SK-N-MC (cell line): ENCODE measurements around the gene ANKMY1.
A peak's percentile ranks its signal among the peaks of the same experiment; 100 is the strongest.

ENCODE experiments used
- DNase-seq: peaks from one replicate; pipeline ENCODE4 v3.0.0-alpha.2; 2011; ENCODE audit warnings: low read depth, low spot score
- H3K27ac ChIP-seq: fragments of 200-600 bp; sonication (generic); 2 replicates; pipeline ENCODE4 v1.5.1; 2016; ENCODE audit warnings: mixed run types
- H3K36me3 ChIP-seq: fragments of 200-600 bp; sonication (generic); 2 replicates; pipeline ENCODE4 v1.6.1; 2017; ENCODE audit warnings: antibody characterized with exemption, low read length, mixed read lengths; ENCODE audit not compliant: insufficient read depth
- H3K4me3 ChIP-seq: fragments of 200-600 bp; sonication (generic); 2 replicates; pipeline ENCODE4 v1.5.1; 2016
- H3K9ac ChIP-seq: fragments of 200-600 bp; sonication (generic); 2 replicates; pipeline ENCODE4 v1.8.0; 2017; ENCODE audit warnings: mixed run types, mixed read lengths; ENCODE audit not compliant: insufficient read length
- H3K9me3 ChIP-seq: fragments of 200-600 bp; sonication (generic); 2 replicates; pipeline ENCODE4 v1.6.1; 2017; ENCODE audit warnings: low read depth, mild to moderate bottlenecking, antibody characterized with exemption, low read length, moderate library complexity, mixed read lengths
- EZH2 ChIP-seq: fragments of 200-600 bp; sonication (generic); IDR thresholded peaks from one replicate; pipeline ENCODE4 v1.6.1; 2017; ENCODE audit warnings: antibody characterized with exemption
- FOXP2 ChIP-seq: optimal IDR thresholded peaks from 2 replicates; pipeline ENCODE3; 2011; ENCODE audit warnings: mild to moderate bottlenecking, moderate library complexity; ENCODE audit not compliant: insufficient read depth; ENCODE audit errors: extremely low read length, control extremely low read depth
- POLR2AphosphoS5 ChIP-seq: IDR thresholded peaks from 2 replicates; pipeline ENCODE4 v1.6.1; 2012; ENCODE audit warnings: mild to moderate bottlenecking, low read depth, low read length, borderline replicate concordance

The ANKMY1 gene

DNA sequence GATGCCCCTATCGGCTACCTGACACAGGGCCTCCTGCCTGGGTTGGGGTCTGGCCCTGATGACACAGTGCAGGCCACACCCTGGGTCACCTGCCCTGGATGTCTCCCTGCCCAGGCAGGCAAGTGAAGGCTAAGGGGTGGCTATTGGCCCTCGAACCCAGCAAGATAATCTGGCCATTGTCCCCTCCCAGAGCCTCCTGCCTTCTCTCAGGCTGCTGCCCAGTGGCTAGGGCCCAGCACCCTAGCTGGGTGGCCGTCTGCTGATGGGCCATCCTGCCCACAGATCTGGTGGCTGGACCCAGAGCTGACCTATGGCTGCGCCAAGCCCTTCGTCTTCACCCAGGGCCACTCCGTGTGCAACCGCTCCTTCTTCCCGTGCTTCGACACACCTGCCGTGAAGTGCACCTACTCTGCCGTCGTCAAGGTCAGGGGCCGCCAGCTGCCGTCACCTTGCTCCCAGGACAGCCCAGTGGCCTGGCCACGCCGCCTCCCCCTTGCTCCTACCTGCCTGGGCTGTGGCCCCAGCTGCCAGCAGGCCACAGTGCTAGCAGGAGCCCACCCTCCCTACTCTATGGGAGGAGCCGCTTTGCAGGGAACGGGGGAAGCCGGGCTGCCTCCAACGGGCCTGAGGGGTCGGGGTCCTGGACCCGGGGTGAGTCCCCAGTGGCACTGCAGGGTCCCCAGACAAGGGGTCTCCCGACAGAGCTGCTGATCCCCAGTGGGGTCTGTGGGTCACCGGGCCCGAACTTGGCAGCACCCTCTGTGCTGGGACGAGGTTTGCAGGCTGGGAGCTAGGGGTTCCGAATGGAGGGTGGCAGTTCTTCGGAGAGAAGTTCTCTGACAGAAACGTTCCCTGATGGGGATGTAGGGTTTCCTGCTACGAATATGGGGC lies 14.6 kb upstream of the ANKMY1 start:
- H3K4me3 ChIP-seq = no peak overlapping the region
- H3K9ac ChIP-seq = no peak overlapping the region
- no peaks in the 10 kb centered on the region for H3K9me3 ChIP-seq
- H3K36me3 ChIP-seq = no peaks in the 10 kb centered on the region
- no peak overlapping the region for H3K27ac ChIP-seq
- no peak for DNase-seq
- TF ChIP-seq FOXP2 (no peak), POLR2AphosphoS5 (no peak), EZH2 (no peak)

DNA sequence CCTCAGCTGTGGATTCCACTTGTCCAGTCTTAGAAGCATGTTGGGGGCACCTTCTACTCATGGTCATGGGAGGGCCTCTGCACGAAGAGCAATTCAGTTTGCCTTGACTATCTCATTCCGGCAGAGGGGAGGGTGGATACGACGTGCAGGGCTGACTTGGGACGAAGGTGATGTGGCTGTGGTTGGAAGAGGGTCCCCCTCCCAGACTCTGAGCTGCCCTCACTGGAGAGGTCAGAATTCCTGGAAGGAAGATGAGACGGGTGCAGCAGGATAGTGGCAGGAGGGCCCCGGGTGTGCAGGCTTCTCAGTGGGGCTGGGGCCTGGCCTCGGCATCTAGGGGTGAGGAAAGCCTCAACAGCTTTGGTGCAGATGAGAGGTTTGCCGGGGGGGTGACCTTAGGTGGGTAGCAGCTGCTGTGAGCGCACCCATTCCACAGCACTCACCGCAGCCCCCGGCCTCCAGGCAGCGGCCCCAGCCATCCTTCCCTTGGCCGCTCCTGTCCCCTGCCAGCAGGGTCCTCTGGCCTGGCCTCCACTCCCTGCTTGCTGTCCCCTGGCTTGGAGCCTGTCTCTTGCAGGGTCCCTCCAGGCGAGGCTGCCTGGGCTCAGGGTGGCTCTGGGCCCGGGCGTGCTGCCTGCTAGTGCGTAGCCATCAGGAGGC lies 13.7 kb upstream of the ANKMY1 start:
- H3K4me3 ChIP-seq = no peak overlapping the region
- no peak for DNase-seq
- no peaks in the 10 kb centered on the region for H3K9me3 ChIP-seq
- H3K9ac ChIP-seq = no peak overlapping the region
- no peaks in the 10 kb centered on the region for H3K36me3 ChIP-seq
- no peak for TF ChIP-seq POLR2AphosphoS5
- TF ChIP-seq FOXP2 = no peak
- TF ChIP-seq EZH2 = no peak
- H3K27ac ChIP-seq = no peak overlapping the region

DNA sequence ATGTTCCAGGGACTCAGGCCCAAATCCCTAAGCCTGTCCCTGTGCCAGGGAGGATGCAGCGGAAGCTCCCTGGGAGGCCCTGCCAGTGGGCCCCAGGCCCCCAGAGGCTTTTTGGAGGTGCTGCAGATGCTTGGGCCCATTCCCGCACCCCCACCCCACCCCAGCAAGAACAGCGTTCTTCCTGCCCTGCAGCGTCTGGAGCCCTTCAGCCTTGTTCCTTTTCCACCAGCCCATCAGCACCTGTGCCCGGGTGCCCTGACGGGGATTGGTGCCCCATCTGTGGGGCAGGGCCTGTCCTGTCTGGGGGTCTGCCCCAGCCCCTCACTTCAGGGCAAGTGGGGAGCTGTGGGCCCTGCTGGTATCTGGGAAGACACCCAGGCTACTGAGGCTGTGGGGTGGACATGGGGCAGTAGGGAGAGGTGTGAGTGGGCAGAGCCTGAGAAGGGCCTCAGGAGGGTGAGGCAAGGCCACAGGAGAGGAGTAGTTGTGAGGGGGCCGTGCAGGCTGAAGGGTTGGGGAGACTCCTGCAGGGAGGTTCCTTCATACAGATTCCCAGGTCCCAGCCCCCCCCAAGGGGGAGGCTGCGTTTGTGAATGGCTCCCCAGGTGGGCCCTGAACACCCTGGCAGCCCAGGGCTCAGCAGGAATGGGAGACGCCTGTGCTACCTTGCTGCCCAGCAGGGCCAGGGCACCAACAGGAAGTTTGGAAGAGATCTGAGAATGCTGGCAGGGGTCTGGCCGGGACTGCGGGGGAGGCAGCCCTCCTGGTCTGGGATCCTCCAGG lies 12.9 kb upstream of the ANKMY1 start:
- TF ChIP-seq EZH2 (no peak), POLR2AphosphoS5 (no peak), FOXP2 (no peak)
- Histone ChIP-seq H3K9ac (no peak overlapping the region), H3K9me3 (no peaks in the 10 kb centered on the region), H3K36me3 (no peaks in the 10 kb centered on the region), H3K27ac (no peak overlapping the region), H3K4me3 (no peak overlapping the region)
- no peak for DNase-seq

DNA sequence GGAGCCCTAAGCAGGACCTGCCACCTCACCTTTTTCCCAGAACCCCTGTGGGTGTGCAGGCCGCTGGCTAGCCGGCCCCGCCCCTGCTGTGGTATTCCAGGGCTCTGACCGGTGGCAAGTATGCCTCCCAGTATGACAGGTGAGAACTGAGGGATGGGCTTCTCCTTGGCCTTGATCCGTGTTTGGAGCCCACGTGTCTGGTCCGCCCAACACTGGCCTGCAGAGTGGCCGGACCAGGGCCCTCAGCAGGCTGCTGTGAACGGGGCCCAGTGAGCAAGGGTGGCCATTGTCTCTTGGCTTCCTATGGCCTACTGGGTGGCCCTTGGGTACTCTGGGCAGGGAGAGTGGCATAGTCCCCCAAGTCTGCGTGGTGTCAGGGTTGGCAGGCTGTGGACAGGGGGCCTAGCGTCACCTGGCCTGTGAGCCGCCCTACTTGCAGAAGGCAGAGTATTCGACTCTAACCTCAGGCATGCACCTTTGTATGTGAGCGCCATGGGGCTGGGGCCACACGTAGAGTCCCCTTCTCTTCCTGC lies 12.3 kb upstream of the ANKMY1 start:
- TF ChIP-seq POLR2AphosphoS5 = no peak
- no peak for TF ChIP-seq EZH2
- no peak for TF ChIP-seq FOXP2
- H3K9ac ChIP-seq = no peak overlapping the region
- no peaks in the 10 kb centered on the region for H3K36me3 ChIP-seq
- H3K4me3 ChIP-seq = no peak overlapping the region
- H3K27ac ChIP-seq = no peak overlapping the region
- DNase-seq = no peak
- no peaks in the 10 kb centered on the region for H3K9me3 ChIP-seq

DNA sequence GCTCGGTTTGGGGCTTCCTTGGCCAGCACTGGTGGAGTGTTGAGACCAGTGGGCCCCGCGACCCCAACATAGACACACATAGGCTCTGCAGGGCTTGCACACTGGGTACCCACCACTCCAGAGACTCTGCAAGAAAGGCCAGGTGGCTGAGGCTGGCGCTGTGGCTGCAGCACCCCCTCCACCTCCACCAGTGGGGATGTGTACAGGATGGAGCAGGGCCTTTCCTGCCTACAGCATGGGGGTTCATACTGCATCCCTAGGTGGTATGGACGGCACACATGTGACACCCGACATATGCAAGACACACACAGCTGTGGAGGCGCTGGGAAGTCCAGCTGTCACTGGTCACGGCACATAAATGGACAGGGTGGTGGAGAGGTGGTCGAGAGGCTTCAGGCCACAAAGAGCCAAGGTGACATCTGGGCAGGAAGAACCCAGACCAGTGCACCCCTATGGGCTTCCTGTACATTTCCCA lies 11.8 kb upstream of the ANKMY1 start:
- H3K9me3 ChIP-seq = no peaks in the 10 kb centered on the region
- H3K9ac ChIP-seq = no peak overlapping the region
- no peak for DNase-seq
- H3K27ac ChIP-seq = no peak overlapping the region
- H3K4me3 ChIP-seq = peak overlapping the region; percentile 82
- TF ChIP-seq POLR2AphosphoS5 = no peak
- no peak for TF ChIP-seq EZH2
- no peak for TF ChIP-seq FOXP2
- no peaks in the 10 kb centered on the region for H3K36me3 ChIP-seq

DNA sequence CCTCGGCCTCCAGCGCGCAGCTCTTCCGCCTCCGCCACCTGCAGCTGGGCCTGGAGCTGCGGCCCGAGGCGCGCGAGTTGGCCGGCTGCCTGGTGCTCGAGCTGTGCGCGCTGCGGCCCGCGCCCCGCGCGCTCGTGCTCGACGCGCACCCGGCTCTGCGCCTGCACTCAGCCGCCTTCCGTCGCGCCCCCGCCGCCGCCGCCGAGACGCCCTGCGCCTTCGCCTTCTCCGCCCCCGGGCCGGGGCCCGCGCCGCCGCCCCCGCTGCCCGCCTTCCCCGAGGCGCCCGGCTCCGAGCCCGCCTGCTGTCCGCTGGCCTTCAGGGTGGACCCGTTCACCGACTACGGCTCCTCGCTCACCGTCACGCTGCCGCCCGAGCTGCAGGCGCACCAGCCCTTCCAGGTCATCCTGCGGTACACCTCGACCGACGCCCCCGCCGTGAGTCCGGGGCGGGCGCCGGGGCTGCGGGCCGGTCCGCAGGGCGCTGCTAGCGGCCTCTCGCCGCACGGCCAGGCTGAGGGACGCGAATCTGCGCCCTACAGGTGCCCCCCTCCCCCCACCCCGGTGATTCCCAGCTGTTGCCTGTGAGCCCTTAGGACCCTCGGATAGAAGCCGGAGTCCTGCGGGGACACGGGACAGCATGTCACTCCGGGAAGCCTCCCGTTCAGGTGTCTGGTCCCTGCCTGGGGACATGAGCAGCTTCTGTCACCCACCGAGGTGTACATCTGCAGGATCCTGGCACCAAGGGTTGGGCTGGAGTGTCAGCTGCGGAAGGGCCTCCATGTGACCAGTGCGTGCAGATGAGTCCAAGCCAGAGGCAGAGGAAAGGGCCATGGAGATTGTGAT lies 11.1 kb upstream of the ANKMY1 start:
- Histone ChIP-seq H3K9me3 (no peaks in the 10 kb centered on the region), H3K9ac (peak overlapping the region; percentile 69), H3K36me3 (no peaks in the 10 kb centered on the region), H3K4me3 (peak overlapping the region; percentile 82), H3K27ac (no peak overlapping the region)
- TF ChIP-seq EZH2 (no peak), FOXP2 (no peak), POLR2AphosphoS5 (no peak)
- no peak for DNase-seq

DNA sequence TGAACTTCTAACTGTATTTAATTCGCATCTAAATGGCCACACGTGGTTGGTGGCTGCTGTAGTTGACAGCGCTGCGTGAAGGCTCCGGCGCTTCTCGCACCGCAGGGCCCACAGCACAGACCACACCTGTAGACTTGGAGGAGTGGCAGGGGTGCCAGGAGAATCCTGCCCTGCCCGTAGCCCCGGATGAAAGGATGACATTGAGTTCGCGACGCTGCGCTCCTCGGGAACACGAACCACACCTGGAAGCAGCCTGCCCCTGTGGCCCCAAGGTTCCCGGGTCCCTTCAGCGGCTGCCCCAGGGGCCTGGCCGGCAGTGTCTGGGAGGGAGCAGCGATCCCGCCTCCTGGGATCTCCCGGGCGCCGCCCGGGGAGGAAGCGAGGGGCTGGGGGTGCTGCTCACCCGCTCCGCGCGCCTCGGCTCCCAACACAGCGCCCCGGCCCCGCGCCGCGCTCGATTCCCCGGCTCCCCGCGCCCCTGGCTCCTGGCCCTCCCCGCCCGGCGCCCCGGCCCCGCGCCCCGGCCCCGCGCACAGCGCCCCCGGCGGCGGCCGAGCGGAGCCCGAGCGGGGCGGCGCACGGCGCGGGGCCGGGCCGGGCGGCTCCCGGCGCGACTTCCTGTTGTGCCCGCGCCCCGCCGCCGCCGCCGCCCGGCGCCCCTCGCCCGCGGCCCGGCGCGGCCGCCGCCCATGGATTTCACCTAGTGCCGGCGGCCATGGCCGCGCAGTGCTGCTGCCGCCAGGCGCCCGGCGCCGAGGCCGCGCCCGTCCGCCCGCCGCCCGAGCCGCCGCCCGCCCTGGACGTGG lies 10.3 kb upstream of the ANKMY1 start, which contains the start of gene RNPEPL1:
TSS of gene RNPEPL1 (plus strand) at position 613 of the 806 bp plus-strand sequence. CDS start at position 716, 103 bp downstream.
- H3K27ac ChIP-seq = no peak within 1 kb of the TSS
- H3K9ac ChIP-seq = peak within 1 kb of the TSS; percentile 77
- no peak for TF ChIP-seq POLR2AphosphoS5
- TF ChIP-seq EZH2 = no peak
- no peak for TF ChIP-seq FOXP2
- H3K9me3 ChIP-seq = no peaks in the 10 kb centered on the region
- no peak for DNase-seq
- H3K36me3 ChIP-seq = no peaks in the 10 kb centered on the region
- H3K4me3 ChIP-seq = peak within 1 kb of the TSS; percentile 91
